Medulla oblongata (tissue), 1 donor: ENCODE results near the gene HOXA10.

Source experiments
- DNase-seq: peaks from one replicate; pipeline ENCODE4 v3.0.0-alpha.2; 2015; ENCODE audit errors: extremely low spot score

The HOXA10 gene

DNA sequence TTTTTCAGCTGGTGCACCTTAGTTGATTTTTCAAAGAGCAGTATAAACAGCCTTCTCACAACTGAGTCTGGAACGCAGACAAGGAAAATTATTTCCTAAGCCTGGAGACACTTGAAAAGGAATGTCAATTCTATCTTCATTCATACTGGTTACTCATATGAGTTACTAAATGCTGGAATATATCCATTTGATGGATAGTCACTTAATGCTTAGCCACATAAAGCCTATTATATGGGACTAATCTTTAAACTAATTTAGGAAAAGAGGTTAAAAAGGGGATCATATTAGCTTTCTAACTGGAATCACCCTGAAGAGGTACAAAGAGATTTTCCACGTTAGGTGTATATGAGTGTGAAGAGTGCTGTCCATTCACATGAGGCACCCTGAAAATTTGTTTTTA, 41.9 kb downstream of the HOXA10 start:
- DNase-seq: no peak

DNA sequence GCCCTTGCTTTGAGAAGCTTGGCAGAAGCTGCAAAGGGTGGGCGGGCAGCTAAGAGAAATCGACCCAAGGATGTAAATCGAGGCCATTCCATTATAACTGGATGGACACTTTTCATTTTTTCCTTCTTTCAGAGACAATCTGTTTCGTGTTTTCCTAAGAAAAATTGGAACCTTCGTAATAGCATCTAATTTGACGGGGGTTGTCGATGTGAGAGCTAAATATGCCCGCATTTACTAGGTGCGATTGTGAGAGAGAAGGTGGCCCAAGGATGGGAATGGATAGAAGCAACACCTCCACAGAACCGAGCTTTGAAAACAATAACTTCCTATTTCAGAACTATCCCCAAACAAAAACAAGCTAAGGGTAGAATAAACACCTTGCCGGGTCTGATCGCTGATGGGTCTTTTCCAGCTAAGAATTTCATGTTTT, 42.7 kb downstream of the HOXA10 start:
- no peak for DNase-seq

DNA sequence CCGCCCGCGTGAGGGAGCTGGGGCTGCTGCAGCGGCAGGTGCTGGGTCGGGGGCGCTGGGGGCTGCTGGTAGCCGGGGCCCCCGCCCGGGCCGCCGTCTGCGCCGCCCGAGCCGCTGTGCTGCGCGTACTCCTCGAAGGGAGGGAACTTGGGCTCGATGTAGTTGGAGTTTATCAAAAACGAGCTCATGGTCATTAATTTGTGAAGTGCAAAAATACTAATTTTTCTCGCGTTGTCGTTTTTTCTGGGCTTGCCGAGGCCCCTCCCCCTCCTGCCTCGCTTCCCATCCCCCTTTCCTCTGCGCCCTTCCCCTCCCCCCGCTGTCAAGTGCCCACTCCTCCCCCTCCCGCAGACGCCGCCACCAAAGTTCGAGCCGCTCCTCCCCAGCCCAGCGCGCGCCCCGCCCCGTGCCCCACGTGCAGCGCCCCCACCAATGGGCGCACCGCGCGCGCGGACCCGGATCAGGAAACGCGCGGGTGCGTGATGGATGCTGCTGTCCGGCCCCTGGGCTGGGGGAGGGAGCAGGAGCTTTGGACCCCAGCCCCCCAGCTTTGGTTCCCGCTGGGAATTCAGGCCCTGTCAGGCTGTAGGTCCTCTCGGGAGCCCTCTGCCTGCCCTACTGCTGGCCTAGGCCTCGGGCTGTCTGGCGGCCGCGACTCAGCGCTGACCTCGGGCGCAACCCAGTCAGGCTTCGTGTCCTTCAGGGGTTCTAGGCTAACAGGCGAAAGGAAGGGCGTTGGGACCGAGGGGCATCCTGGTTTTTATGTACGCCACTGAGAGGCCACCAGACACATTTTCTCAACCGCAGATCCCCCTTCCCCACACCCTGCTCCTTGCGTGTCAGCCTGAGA, 43.4 kb downstream of the HOXA10 start, which contains the start of gene HOXA4:
Gene HOXA4, minus strand, starts transcription at position 218 of the 850 bp plus-strand sequence. Its CDS starts 24 bp downstream, at position 194.
- peak; percentile 94 for DNase-seq

DNA sequence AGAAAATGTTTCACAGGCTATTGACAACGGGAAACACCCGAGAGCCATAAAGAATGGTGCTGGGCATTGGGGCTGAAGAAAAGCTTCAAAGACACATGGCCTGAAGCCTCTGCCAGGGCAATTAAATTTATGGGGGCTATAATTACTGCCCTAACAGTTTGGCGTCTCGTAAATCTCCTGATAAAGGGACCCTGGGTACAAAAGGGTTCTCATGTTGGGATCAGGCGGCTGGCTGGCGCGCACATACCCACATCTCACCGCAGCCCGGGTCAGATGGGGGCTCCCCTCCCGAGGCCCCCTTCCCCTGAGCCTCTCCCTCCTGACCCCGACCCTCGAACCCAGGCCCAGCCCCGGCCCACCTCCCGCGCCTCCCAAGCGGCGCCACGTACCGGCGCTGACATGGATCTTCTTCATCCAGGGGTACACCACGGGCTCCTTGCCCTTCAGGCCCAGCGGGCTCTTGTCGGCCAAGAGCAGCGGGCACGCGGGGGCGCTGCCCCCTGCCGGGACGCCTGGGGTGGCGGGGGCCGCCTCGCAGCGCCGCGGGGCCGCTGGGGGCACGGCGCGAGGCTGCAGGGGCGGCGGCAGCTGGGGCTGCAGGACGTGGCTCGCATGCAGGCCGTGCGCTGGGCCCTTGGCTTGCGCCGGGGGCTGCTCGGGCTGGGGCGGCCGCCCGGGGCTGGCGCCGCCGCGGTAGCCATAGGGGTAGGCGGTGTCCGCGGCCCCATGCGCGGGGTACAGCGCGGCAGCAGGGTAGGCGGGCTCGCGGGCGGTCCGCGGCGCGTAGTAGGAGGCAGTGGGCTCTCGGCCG, 44.2 kb downstream of the HOXA10 start:
- no peak for DNase-seq

DNA sequence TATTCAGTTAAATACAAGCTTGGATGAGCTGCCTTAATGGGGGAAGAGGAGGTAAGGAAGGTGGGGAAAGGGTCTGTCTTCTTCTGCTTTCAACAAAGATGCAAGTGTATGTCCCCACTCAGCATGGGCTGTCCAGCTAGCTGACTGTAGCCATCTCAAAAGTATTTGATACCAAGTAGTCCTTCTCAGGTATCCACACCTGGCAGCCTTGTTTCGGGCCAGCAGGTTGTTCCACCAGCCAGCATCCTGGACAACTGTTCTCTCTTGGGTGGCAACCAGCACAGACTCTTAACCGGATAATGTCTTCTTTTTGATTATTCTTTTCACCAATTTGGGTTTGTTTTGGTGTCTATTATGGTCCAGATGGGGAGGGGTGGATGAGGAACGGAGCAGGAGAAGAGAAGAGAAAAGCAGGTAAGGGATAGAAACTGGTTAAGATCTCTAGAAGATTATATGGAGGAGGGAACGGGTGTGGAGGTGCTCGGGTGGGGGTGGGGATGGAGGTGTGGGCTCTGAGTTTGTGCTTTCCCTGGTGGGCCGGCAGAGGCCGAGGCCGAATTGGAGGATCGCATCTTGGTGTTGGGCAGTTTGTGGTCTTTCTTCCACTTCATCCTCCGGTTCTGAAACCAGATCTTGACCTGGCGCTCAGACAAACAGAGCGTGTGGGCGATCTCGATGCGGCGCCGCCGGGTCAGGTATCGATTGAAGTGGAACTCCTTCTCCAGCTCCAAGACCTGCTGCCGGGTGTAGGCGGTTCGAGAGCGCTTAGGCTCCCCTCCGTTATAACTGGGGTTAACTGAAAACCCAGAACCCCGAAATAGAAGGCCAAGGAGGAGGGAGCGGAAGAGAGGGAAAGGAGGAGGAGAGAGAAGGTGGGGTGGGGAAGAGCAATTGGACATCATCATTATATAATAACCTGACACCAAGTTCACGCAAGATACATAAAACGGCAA, 45.1 kb downstream of the HOXA10 start:
- DNase-seq: no peak

DNA sequence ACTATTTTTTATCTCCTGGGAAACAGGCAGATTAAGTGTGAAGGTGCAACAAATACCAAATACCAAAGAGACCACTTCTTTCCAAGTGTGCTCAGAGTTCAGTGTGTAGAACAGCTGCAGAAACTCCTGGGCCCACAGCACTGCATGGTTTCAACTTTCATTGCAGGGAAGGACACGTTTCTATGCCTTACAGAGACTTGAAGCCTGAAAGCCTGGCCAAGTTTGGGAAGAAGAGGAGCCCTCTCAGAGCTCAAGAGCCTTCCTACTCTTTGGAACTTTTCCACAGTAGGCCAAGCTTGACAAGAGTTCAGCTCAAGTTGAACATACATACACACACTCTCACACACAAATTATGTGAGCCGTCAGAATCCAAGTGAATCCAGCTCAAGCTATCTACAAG, 46.1 kb downstream of the HOXA10 start:
- peak; percentile 35 for DNase-seq

DNA sequence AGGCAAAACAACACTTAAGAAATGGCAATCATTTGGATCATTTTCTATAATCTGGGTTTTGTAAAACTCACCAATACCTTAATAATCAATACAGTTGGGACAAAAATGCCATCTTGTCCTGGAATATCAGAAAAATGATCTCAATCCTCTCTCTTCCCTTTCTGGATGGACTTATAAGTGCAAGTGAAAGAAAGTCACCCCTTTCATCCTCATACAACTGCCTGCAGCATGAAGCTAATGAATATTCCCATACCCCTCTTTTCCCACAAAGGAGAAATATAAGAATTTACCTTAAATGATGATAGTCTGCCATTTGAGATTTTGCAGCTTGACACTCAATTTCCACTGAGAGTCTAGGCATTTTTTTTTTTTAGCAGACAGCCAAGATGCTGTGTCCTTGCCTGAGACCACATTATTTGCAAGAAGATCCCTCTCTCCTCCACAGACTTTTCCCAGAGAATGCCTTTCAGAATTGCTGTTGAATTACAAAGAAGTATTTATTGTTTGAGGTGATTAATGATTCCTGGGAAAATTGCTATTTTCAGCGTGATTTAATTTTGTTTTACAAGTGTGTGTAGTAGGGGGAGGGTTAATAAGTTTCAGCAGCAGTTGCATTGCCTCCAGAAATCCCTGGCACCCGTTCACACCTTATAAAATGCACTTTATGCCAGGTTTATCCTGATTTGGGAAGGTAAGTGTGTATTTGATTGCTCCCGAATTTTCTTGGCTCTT, 47.4 kb downstream of the HOXA10 start:
- DNase-seq: no peak

DNA sequence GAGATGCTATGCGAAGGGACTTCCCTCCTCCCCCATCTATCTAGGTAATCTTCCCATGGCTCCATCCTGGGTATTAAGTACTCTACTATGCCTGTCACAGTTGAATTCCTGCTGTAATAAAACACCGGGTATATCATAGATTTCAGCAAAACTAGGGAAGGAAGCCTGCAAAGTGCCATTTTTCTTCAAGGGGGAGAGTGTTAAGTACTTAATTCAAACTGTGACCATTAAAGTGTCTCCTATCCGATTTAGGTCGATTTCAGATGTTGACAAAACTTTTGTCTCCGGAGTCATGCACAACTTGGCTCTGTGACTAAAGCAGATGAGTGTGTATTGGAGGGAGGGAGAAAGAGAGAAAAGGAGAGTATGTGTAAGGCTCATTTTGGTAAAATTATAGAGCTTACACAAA, 48.1 kb downstream of the HOXA10 start:
- no peak for DNase-seq

- DNase-seq: no peak
Measured at GRCh38 chr7:27124902-27125689, 49.0 kb downstream of the HOXA10 start.

DNA sequence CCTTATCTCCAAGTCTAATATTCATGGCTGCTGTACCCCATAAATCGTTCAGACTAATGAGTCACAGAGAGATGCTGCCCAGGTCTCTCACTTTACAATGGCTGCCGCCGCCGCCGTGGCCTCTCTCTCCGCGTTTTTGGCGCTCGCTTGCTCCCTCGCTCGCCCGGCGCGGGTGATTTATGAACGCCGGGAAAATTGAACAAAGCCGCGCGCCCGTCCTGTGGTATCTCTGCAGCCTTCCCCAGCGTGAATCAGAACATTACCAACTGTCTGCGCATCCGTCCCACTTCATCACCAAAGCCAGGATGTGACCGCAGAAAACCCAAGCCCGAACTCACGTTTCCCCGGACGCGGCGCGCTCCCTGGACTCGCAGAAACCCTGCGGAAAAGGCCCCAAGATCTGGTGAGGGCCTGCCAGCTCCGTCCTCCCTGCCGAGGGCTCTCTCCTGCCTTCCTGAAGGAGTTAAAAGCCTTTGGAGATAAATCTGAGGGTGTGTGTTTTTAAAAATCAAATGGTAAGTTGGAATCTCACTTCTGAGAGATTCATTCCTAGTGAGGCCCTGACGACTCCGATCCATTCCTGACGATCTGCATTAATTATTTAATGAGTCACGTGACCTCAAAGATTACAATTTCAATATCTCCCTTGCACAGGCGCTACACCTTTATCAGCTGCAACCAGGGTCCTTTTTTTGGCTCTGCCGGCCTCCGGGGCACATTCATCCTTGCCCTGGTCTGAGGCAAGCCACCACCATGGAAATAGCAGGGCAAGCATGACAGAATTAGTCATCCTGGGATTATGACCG, 49.8 kb downstream of the HOXA10 start:
- DNase-seq: no peak

GRCh38 chr7:27123477-27124053, 50.6 kb downstream of the HOXA10 start:
- no peak for DNase-seq

GRCh38 chr7:27123007-27123476, 51.1 kb downstream of the HOXA10 start:
- DNase-seq: peak; percentile 74

DNA sequence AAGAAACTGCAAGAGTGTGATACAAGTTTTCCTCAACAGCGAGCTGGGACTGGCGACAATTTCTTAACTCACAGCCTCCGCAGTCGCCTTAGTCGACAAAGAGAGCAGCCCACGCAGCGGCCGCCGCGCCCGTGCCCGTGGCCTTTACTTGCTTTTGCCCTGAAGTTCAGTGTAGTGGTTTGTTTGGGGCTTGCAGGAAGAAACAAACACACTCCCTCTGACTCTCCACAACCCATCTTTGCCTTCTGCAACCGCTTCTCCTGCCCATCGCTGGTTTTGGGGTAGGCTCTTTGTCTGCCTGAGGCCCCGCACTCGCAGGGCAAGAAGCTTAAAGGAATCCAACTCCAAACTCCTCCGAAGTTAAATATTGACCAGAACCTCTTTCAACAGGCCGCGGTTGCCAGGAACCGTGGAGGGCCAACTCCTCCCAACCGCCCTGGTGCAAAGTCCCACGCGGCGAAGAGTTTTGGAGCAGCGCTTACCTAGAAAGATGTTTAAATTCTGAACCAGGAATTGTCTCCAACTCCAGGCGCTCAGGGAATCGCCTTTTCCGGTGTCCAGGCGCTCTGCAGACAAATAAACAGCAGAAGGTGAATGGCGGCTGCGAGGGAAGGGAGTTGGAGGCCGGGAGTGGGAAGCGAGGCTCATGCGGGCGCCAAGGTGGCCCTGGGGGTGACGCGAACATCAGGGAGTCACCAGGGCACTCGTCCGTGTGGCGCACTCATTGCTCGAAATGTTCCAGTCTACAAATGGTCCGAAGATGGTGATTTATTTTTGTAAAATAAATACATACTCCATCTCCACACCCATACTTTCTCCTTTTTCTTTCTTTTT, 51.8 kb downstream of the HOXA10 start:
- no peak for DNase-seq

- DNase-seq: no peak
Measured at GRCh38 chr7:27121684-27122076, 52.4 kb downstream of the HOXA10 start.
